Subcutaneous adipose tissue (tissue), 4 donors: ENCODE measurements around the gene MGAT5. TPM values are rescaled to one million over a fixed set of nuclear protein-coding genes. Genes with fewer than 3 reads are reported as not detected.

Source experiments
- CTCF ChIP-seq: fragments of 450-650 bp; IDR thresholded peaks from one replicate; pipeline ENCODE4 v1.5.1; 2016; ENCODE audit warnings: low read depth, mild to moderate bottlenecking, control low read depth, antibody characterized with exemption, moderate library complexity
- total RNA-seq, 4 donors: library from RNA; depleted of rRNA; stranded (reverse); fragments of >200 nt; gene quantifications; one replicate each; pipeline ENCODE4 v1.1.0, GENCODE V29; 2016

Gene MGAT5
- total RNA-seq, 4 donors from 2014 or later, result 22.0 to 42.8 (median 32.2) TPM

DNA sequence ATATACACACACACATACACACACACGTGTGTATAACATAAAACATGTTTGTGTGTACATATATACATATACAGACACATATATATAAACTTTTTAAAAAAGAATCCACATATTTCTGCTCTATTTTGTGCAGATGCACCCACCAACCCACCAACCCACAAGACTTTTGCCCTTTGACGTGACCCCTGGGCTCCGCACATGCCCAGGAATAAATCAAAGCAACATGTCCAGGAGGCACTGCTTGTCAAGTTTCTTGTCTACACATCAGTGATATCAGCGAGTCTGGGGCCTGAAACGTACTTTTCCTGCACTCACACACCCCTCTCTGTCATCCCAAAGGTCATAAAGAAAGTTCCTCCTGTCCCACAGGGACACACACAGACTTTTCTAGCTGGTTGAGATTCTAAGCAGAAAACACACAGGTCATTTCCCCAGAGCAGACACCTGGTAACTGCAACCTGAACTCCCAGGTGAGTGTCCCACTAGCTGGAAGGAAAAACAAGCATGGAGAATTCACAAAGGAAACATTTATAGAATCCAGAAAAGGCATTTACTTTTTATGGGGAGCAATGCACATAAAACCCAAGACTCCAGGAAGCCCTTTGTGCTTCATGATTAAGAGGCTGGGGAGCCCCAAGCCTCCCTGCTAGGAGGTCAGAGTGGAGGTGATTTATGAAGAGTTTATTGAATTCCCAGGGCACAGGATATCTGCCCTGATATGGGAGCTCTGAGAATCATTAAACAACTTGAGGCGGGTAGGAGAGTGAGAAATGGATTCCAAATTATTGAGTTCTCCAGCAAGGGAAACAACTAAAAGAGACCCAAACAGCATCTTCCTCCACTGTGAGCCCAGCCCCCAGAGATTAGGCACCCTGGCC lies 211.6 kb downstream of the MGAT5 start:
- TF ChIP-seq CTCF, result no peak

- no peak for TF ChIP-seq CTCF
Observed at GRCh38 chr2:134466141-134466540, 212.3 kb downstream of the MGAT5 start.

DNA sequence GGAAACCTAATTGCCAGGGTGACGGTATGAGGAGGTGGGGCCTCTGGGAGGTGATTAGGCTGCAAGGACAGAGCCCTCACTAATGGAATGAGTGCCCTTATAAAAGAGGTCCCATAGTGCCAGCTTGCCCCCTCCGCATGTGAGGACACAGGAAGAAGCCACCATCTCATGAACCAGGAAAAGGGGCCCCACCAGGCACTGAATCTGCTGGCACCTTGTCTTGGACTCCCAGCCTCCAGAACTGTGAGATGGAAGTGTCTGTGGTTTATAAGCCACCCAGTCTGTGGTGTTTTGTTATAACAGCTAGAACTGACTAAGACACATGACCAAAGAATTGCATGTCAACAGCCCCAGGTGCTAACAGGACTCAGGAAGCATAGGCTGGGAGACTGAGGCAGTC lies 214.3 kb downstream of the MGAT5 start:
- no peak for TF ChIP-seq CTCF

GRCh38 chr2:134468776-134469175 lies 214.9 kb downstream of the MGAT5 start:
- TF ChIP-seq CTCF, result no peak

GRCh38 chr2:134469516-134470115 lies 215.7 kb downstream of the MGAT5 start:
- TF ChIP-seq CTCF, result no peak

DNA sequence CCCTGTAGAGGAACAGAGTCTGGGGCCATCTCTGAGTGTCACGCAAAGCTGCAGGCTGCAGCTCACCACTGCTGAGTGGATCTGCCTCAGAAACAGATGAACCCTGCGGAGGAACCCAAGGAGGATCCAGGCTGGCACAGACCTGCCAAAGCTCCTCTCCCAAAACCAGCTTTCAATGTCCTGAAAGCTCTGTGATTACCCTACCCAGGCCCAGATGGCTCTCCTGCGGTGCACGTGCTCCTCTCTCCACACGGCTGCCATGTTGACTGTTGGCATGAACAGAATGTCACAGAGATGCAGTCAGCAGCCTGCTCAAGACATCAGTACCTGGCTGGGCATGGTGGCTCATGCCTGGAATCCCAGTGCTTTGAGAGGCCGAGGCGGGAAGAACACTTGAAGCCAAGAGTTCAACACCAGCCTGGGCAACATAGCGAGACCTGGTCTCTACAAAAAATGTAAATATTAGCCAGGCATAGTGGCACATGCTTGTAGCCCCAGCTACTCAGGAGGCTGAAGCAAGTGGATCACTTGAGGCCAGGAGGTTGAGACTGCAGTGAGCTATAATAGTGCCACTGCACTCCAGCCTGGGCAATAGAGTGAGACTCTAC lies 216.8 kb downstream of the MGAT5 start:
- TF ChIP-seq CTCF, result no peak

DNA sequence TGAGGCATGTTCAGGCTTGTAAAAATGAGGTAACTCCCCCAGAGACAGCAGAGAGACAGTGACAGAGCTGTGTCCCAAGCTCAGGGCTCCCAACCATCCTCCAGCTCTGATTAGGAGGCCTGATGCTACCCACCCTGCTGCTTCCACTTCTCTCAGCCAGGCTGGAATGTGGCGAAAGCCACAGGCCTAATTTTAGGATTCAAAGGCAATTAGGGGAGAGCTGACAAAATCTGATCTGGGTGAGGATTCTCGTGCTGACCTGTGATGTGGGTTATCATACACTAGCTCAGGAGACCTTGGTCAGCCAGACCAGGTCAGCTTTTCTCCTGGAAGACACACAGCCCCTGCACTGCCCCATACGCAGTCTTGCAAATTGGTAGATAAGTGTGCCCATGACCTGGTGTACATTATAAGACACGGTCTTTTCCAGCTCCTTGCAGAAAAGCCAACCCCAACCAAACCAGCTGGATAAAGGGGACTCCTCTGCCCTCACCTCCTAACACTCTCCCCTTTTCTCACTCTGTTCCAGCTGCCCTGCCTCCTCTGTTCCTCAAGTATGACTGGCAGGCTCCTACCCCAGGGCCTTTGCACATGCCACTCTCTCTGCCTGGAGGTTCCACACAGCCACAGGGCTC lies 225.9 kb downstream of the MGAT5 start:
- TF ChIP-seq CTCF, result no peak
